Activated effector memory CD4-positive, alpha-beta T cell treated with Interleukin-2 at 50 U/mL for 16 hours (primary cell): Measurements from ENCODE around the gene ABCA7.
A peak's percentile ranks its signal among the peaks of the same experiment; 100 is the strongest.

Source experiments
- DNase-seq: peaks from one replicate; pipeline ENCODE4 v3.0.0-alpha.2; 2020

ABCA7 gene

GRCh38 chr19:1073956-1074517 lies 34.1 kb downstream of the ABCA7 start:
- no peak for DNase-seq

GRCh38 chr19:1074544-1075283 lies 34.8 kb downstream of the ABCA7 start:
- peak; percentile 92 for DNase-seq

- no peak for DNase-seq
These were observed 36.1 kb downstream of the ABCA7 start for GRCh38 chr19:1076046-1076386.

- peak; percentile 91 for DNase-seq
These were observed 37.0 kb downstream of the ABCA7 start for GRCh38 chr19:1076951-1077350.

GRCh38 chr19:1079566-1080111 lies 39.7 kb downstream of the ABCA7 start:
- DNase-seq = peak; percentile 49

- DNase-seq = no peak
These were observed 40.7 kb downstream of the ABCA7 start for GRCh38 chr19:1080360-1081161.

- no peak for DNase-seq
These were observed 41.6 kb downstream of the ABCA7 start for GRCh38 chr19:1081301-1082164.

GRCh38 chr19:1082165-1082927 lies 42.4 kb downstream of the ABCA7 start:
- peak; percentile 76 for DNase-seq

- DNase-seq = no peak
These were observed 43.3 kb downstream of the ABCA7 start for GRCh38 chr19:1082928-1083816.

- no peak for DNase-seq
These were observed 44.3 kb downstream of the ABCA7 start for GRCh38 chr19:1084024-1084868.

- DNase-seq = no peak
These were observed 45.2 kb downstream of the ABCA7 start for GRCh38 chr19:1085053-1085658.

- no peak for DNase-seq
These were observed 46.0 kb downstream of the ABCA7 start for GRCh38 chr19:1085676-1086442.

GRCh38 chr19:1086613-1087012 lies 46.7 kb downstream of the ABCA7 start:
- DNase-seq = no peak

GRCh38 chr19:1087813-1088415 lies 48.0 kb downstream of the ABCA7 start:
- peak; percentile 34 for DNase-seq

- no peak for DNase-seq
These were observed 48.6 kb downstream of the ABCA7 start for GRCh38 chr19:1088416-1089010.

- no peak for DNase-seq
These were observed 49.3 kb downstream of the ABCA7 start for GRCh38 chr19:1089126-1089771.

GRCh38 chr19:1089891-1090290 lies 50.0 kb downstream of the ABCA7 start:
- no peak for DNase-seq
